Measurements from ENCODE around the gene CNOT9.

GRCh38 chr2:218569038-218569431 lies 396 bp downstream of the CNOT9 start:
- no peak for TF ChIP-seq POLR2AphosphoS5 (IDR thresholded peaks at IDR 0.05; ENCODE audit: low read depth, low read length)
- peak; percentile 49; the same call in 1 of the 2 replicates for TF ChIP-seq TAF1 (IDR thresholded peaks at IDR 0.05; ENCODE audit: low read depth, low read length)

Measured in GM12891 (cell line).